B cell (primary cell): Measurements from ENCODE around the gene LITAFD. TPM values are rescaled to one million over a fixed set of nuclear protein-coding genes. Genes with fewer than 3 reads are reported as not detected.

Experiments
- ATAC-seq: fragments of 200-7000 bp; cut with Tn5 transposase; one replicate; pipeline ENCODE4 v1.10.0; 2021; ENCODE audit warnings: low read depth, mild to moderate bottlenecking, moderate number of reproducible peaks, moderate library complexity
- CTCF ChIA-PET: fragments of 350-600 bp; sonication (Branson Sonifier 250); formaldehyde crosslinking; loops from one replicate; lab custom pipeline; 2021; ENCODE audit warnings: antibody characterized with exemption, inconsistent platforms; lab: Charles Lee
- POLR2A ChIA-PET: fragments of 350-600 bp; sonication (Branson Sonifier 250); formaldehyde crosslinking; loops from one replicate; lab custom pipeline; 2021; ENCODE audit warnings: antibody characterized with exemption; lab: Charles Lee
- DNase-seq: peaks from one replicate; pipeline ENCODE4 v3.0.0; 2013
- H2AFZ ChIP-seq: 2 replicates; pipeline ENCODE4 v1.6.1; 2012; ENCODE audit warnings: mild to moderate bottlenecking, low read depth, low read length; ENCODE audit not compliant: insufficient read depth, poor library complexity, severe bottlenecking
- H3K27ac ChIP-seq, 2 donors: 1 replicate in 1 of 2; 2 replicates in 1 of 2; pipeline ENCODE4 v1.5.1; 2012 to 2013; ENCODE audit warnings: low read length in 2 of 2, mild to moderate bottlenecking in 2 of 2, moderate library complexity in 1 of 2
- H3K27me3 ChIP-seq, 4 experiments: fragments of 200-600 bp in 1 of 4; sonication (generic) in 1 of 4; replicated peaks in 1 of 4; 1 replicate in 2 of 4; 2 replicates in 2 of 4; pipeline versions ENCODE4 v1.6.1 to v1.7.0; 2013 to 2016; ENCODE audit warnings: low read length in 3 of 4, mild to moderate bottlenecking in 2 of 4, mixed read lengths in 1 of 4, moderate library complexity in 1 of 4; ENCODE audit not compliant: insufficient read depth in 4 of 4, control insufficient read depth in 3 of 4; ENCODE audit errors: control extremely low read depth in 1 of 4
- H3K36me3 ChIP-seq, 2 experiments: replicated peaks in 1 of 2; 1 replicate in 1 of 2; 2 replicates in 1 of 2; pipeline versions ENCODE4 v1.6.1 to v1.7.1; 2013; ENCODE audit warnings: low read length in 1 of 2; ENCODE audit not compliant: insufficient read depth in 2 of 2, control insufficient read depth in 1 of 2; ENCODE audit errors: control extremely low read depth in 1 of 2, extremely low read depth in 1 of 2
- H3K4me1 ChIP-seq, 2 donors: fragments of 200-600 bp in 1 of 2; sonication (generic) in 1 of 2; 1 replicate in 1 of 2; 2 replicates in 1 of 2; pipeline versions ENCODE4 v1.5.1 to v1.6.1; 2013 to 2017; ENCODE audit warnings: low read length in 2 of 2; ENCODE audit not compliant: control insufficient read depth in 2 of 2, insufficient read depth in 2 of 2
- H3K4me2 ChIP-seq: replicated peaks from 2 replicates; pipeline ENCODE3; 2012; ENCODE audit warnings: mild to moderate bottlenecking, low read depth, low read length; ENCODE audit not compliant: poor library complexity, severe bottlenecking
- H3K4me3 ChIP-seq, 5 experiments: fragments of 200-600 bp in 1 of 5; sonication (generic) in 1 of 5; 1 replicate in 3 of 5; 2 replicates in 2 of 5; pipeline versions ENCODE4 v1.5.1 to v1.7.0; 2011 to 2016; ENCODE audit warnings: low read length in 4 of 5, mild to moderate bottlenecking in 4 of 5, low read depth in 2 of 5, control low read depth in 1 of 5, moderate library complexity in 1 of 5; ENCODE audit not compliant: insufficient read depth in 1 of 5; ENCODE audit errors: control extremely low read depth in 1 of 5, extremely low read depth in 1 of 5
- H3K79me2 ChIP-seq: fragments of 200-600 bp; sonication (generic); one replicate; pipeline ENCODE4 v1.6.0; 2016; ENCODE audit warnings: low read length; ENCODE audit not compliant: control insufficient read depth, insufficient read depth
- H3K9ac ChIP-seq: fragments of 200-600 bp; sonication (generic); 2 replicates; pipeline ENCODE4 v1.6.1; 2017; ENCODE audit warnings: mild to moderate bottlenecking, low read length, moderate library complexity
- H3K9me3 ChIP-seq, 3 donors: one replicate each; pipeline versions ENCODE4 v1.6.1 to v1.7.1; 2013; ENCODE audit warnings: low read length in 2 of 3; ENCODE audit not compliant: control insufficient read depth in 2 of 3, insufficient read depth in 1 of 3; ENCODE audit errors: control extremely low read depth in 1 of 3
- H4K20me1 ChIP-seq: 2 replicates; pipeline ENCODE4 v1.6.0; 2012; ENCODE audit warnings: mild to moderate bottlenecking, low read length; ENCODE audit not compliant: insufficient read depth, control insufficient read depth, poor library complexity, severe bottlenecking
- H3K27ac Mint-ChIP-seq: one replicate; pipeline ENCODE4 v1.8.0; 2021; ENCODE audit warnings: mixed read lengths
- H3K27me3 Mint-ChIP-seq: one replicate; pipeline ENCODE4 v1.8.0; 2021; ENCODE audit warnings: mixed read lengths
- H3K4me1 Mint-ChIP-seq: one replicate; pipeline ENCODE4 v1.8.0; 2021; ENCODE audit warnings: mixed read lengths
- H3K4me3 Mint-ChIP-seq: one replicate; pipeline ENCODE4 v1.8.0; 2021; ENCODE audit warnings: mixed read lengths
- H3K9me3 Mint-ChIP-seq: one replicate; pipeline ENCODE4 v1.8.0; 2022; ENCODE audit warnings: mixed read lengths; ENCODE audit not compliant: insufficient read depth
- CTCF ChIP-seq: fragments of 200-600 bp; IDR thresholded peaks from one replicate; pipeline ENCODE4 v1.8.0; 2022; ENCODE audit warnings: antibody characterized with exemption, mild to moderate bottlenecking
- EZH2 ChIP-seq: IDR thresholded peaks from 2 replicates; pipeline ENCODE4 v1.6.1; 2012; ENCODE audit warnings: borderline replicate concordance, low read depth, mild to moderate bottlenecking, moderate library complexity, low read length; ENCODE audit not compliant: insufficient read depth, poor library complexity, severe bottlenecking
- WGBS: methylation state at CpG from one replicate; pipeline ENCODE4 v1.1.5; 2013; ENCODE audit warnings: missing lambda C conversion rate; ENCODE audit not compliant: insufficient coverage; 5-methylcytosine and 5-hydroxymethylcytosine counted together
- intact Hi-C: fragments of 100-400 bp; cut with micrococcal nuclease; formaldehyde crosslinking; loops from one replicate; pipeline ENCODE4 v1.10.0; 2022
- polyA plus RNA-seq: library from polyadenylated mRNA; depleted of rRNA; stranded (reverse); fragments of >200 nt; gene quantifications from 2 replicates; pipeline ENCODE4 v1.2.3, GENCODE V29; 2012
- total RNA-seq, 2 donors: library from RNA; stranded (reverse); fragments of 120-200 nt in 1 of 2; gene quantifications; 1 replicate in 1 of 2; 2 replicates in 1 of 2; pipeline versions ENCODE4 v1.2.3 to v1.2.4, GENCODE V29; 2013 to 2022

Gene LITAFD
- total and polyA plus RNA-seq, 2 donors (not counting 1 experiment from before 2014, with no cell fraction given) = not detected

GRCh38 chr16:8903004-8903403 lies 20.9 kb downstream of the LITAFD start:
- Mint-ChIP-seq H3K9me3 (no peaks in the 10 kb centered on the region), H3K4me1 (no peaks in the 10 kb centered on the region), H3K4me3 (no peak overlapping the region), H3K27me3 (no peaks in the 10 kb centered on the region), H3K27ac (no peak overlapping the region)
- no peak overlapping the region for H3K4me2 ChIP-seq
- no peak overlapping the region for H3K9ac ChIP-seq
- H3K9me3 ChIP-seq = no peaks in the 10 kb centered on the region
- ChIA-PET POLR2A (no interaction called here), CTCF (interaction anchor here (1.3 kb wide), 1 partner anchor 12 kb away, joined by 3 read pairs; no protein-coding TSS in a partner anchor)
- intact Hi-C loops = no loop called here
- TF ChIP-seq EZH2 (no peak), CTCF (no peak)
- peaks cover 13% of the 10 kb centered on the region for H3K79me2 ChIP-seq
- DNase-seq (no peak), ATAC-seq (no peak)
- no peaks in the 10 kb centered on the region for H3K4me1 ChIP-seq
- peaks cover 52% of the 10 kb centered on the region for H4K20me1 ChIP-seq
- no peaks in the 10 kb centered on the region for H3K27me3 ChIP-seq
- H3K36me3 ChIP-seq = peaks cover 2 to 95% of the 10 kb centered on the region in 2 experiments
- H3K4me3 ChIP-seq = no peak overlapping the region
- WGBS = 100% methylated on average over 8 of the region's 9 CpGs
- no peak overlapping the region for H3K27ac ChIP-seq
- H2AFZ ChIP-seq = no peak overlapping the region

- Mint-ChIP-seq H3K27ac (no peak overlapping the region), H3K4me3 (no peak overlapping the region), H3K4me1 (no peaks in the 10 kb centered on the region), H3K27me3 (no peaks in the 10 kb centered on the region), H3K9me3 (no peaks in the 10 kb centered on the region)
- intact Hi-C loops = no loop called here
- Histone ChIP-seq H2AFZ (no peak overlapping the region), H3K4me3 (no peak overlapping the region), H3K4me1 (no peaks in the 10 kb centered on the region), H3K36me3 (peaks cover 2 to 95% of the 10 kb centered on the region in 2 experiments), H3K4me2 (no peak overlapping the region), H3K79me2 (peaks cover 14% of the 10 kb centered on the region), H3K27me3 (no peaks in the 10 kb centered on the region), H4K20me1 (peaks cover 53% of the 10 kb centered on the region), H3K27ac (no peak overlapping the region), H3K9ac (no peak overlapping the region), H3K9me3 (no peaks in the 10 kb centered on the region)
- no peak for TF ChIP-seq EZH2
- no peak for TF ChIP-seq CTCF
- WGBS = 99% methylated on average over 8 of the region's 8 CpGs
- ChIA-PET POLR2A (no interaction called here), CTCF (interaction anchor here (0.9 to 2.0 kb wide), 5 partner anchors 10 to 231 kb away, joined by 3 to 7 read pairs (median 4); no protein-coding TSS in a partner anchor)
- ATAC-seq (no peak), DNase-seq (no peak)
These were observed 21.9 kb downstream of the LITAFD start for GRCh38 chr16:8904018-8904430.
